Trophoblast cell (in vitro differentiated cells and primary cell): Measurements from ENCODE around the gene SLC6A19.

Source experiments
- DNase-seq, 2 donors: peaks; one replicate each; pipeline ENCODE4 v3.0.0-alpha.2; 2016
- H2AFZ ChIP-seq: 2 replicates; pipeline ENCODE4 v1.6.1; 2013; ENCODE audit warnings: low read length, moderate library complexity, mild to moderate bottlenecking; ENCODE audit not compliant: insufficient read depth, poor library complexity
- H2AK5ac ChIP-seq: 2 replicates; pipeline ENCODE4 v1.6.1; 2013; ENCODE audit warnings: mild to moderate bottlenecking, low read length
- H2BK120ac ChIP-seq: 2 replicates; pipeline ENCODE4 v1.6.1; 2013; ENCODE audit warnings: low read length, mild to moderate bottlenecking, moderate library complexity; ENCODE audit not compliant: insufficient read depth, poor library complexity
- H2BK12ac ChIP-seq: 2 replicates; pipeline ENCODE4 v1.6.1; 2013; ENCODE audit warnings: mild to moderate bottlenecking, low read length, moderate library complexity
- H2BK5ac ChIP-seq: 2 replicates; pipeline ENCODE4 v1.6.1; 2013; ENCODE audit warnings: low read length, low read depth, moderate library complexity, mild to moderate bottlenecking; ENCODE audit not compliant: poor library complexity
- H3K14ac ChIP-seq: 2 replicates; pipeline ENCODE4 v1.6.1; 2013; ENCODE audit warnings: mild to moderate bottlenecking, low read length
- H3K18ac ChIP-seq: 2 replicates; pipeline ENCODE4 v1.6.1; 2013; ENCODE audit warnings: mild to moderate bottlenecking, low read length
- H3K23ac ChIP-seq: 2 replicates; pipeline ENCODE4 v1.6.1; 2013; ENCODE audit warnings: low read length
- H3K27ac ChIP-seq: 2 replicates; pipeline ENCODE4 v1.5.1; 2013; ENCODE audit warnings: low read depth, mild to moderate bottlenecking, inconsistent platforms, low read length, moderate library complexity
- H3K27me3 ChIP-seq: 2 replicates; pipeline ENCODE4 v1.6.1; 2013; ENCODE audit warnings: inconsistent platforms, mild to moderate bottlenecking, low read length, moderate library complexity; ENCODE audit not compliant: insufficient read depth
- H3K36me3 ChIP-seq, 2 experiments: 1 replicate in 1 of 2; 2 replicates in 1 of 2; pipeline ENCODE4 v1.6.1; 2013; ENCODE audit warnings: low read length in 2 of 2, mild to moderate bottlenecking in 2 of 2, moderate library complexity in 1 of 2; ENCODE audit not compliant: insufficient read depth in 2 of 2, control insufficient read depth in 1 of 2
- H3K4ac ChIP-seq: 2 replicates; pipeline ENCODE4 v1.6.1; 2013; ENCODE audit warnings: low read depth, mild to moderate bottlenecking, low read length, moderate library complexity
- H3K4me1 ChIP-seq, 2 experiments: 1 replicate in 1 of 2; 2 replicates in 1 of 2; pipeline ENCODE4 v1.6.1; 2013; ENCODE audit warnings: low read length in 2 of 2, mild to moderate bottlenecking in 2 of 2, moderate library complexity in 1 of 2; ENCODE audit not compliant: insufficient read depth in 2 of 2, control insufficient read depth in 1 of 2
- H3K4me2 ChIP-seq: 2 replicates; pipeline ENCODE4 v1.6.1; 2013; ENCODE audit warnings: inconsistent platforms, mild to moderate bottlenecking, low read length, moderate library complexity
- H3K4me3 ChIP-seq: 2 replicates; pipeline ENCODE4 v1.5.1; 2013; ENCODE audit warnings: mild to moderate bottlenecking, low read depth, low read length, inconsistent platforms
- H3K79me1 ChIP-seq: one replicate; pipeline ENCODE4 v1.6.1; 2013; ENCODE audit warnings: low read length
- H3K79me2 ChIP-seq: 2 replicates; pipeline ENCODE4 v1.6.1; 2013; ENCODE audit warnings: low read length, mild to moderate bottlenecking; ENCODE audit not compliant: control insufficient read depth, insufficient read depth, poor library complexity
- H3K9ac ChIP-seq: 2 replicates; pipeline ENCODE4 v1.6.1; 2013; ENCODE audit warnings: mild to moderate bottlenecking, low read length
- H3K9me3 ChIP-seq: 2 replicates; pipeline ENCODE4 v1.6.1; 2013; ENCODE audit warnings: low read depth, mild to moderate bottlenecking, control low read depth, inconsistent platforms, low read length; ENCODE audit not compliant: insufficient read depth
- H4K12ac ChIP-seq: 2 replicates; pipeline ENCODE4 v1.6.1; 2013; ENCODE audit warnings: low read depth, mild to moderate bottlenecking, low read length, moderate library complexity
- H4K8ac ChIP-seq: 2 replicates; pipeline ENCODE4 v1.6.1; 2013; ENCODE audit warnings: low read depth, mild to moderate bottlenecking, low read length, moderate library complexity
- H4K91ac ChIP-seq: one replicate; pipeline ENCODE4 v1.6.1; 2013; ENCODE audit warnings: low read depth, mild to moderate bottlenecking, low read length, moderate library complexity
- WGBS: extraction: QIAGEN DNeasy Blood & Tissue Kit; methylation state at CpG from one replicate; pipeline ENCODE4 v1.1.7; 2013; ENCODE audit warnings: missing lambda C conversion rate; ENCODE audit not compliant: insufficient read length, insufficient coverage; ENCODE audit errors: extremely low coverage; 5-methylcytosine and 5-hydroxymethylcytosine counted together

SLC6A19 gene

GRCh38 chr5:1247811-1248210 lies 46.4 kb downstream of the SLC6A19 start:
- Histone ChIP-seq H3K36me3 (no peaks in the 10 kb centered on the region), H3K4me3 (no peak overlapping the region), H3K27ac (no peak overlapping the region), H3K79me1 (no peaks in the 10 kb centered on the region), H3K4me1 (no peaks in the 10 kb centered on the region), H4K8ac (no peak overlapping the region), H3K4me2 (no peak overlapping the region), H3K18ac (no peak overlapping the region), H2AFZ (no peak overlapping the region), H4K12ac (no peak overlapping the region), H3K14ac (no peak overlapping the region), H3K27me3 (no peaks in the 10 kb centered on the region), H2BK120ac (no peak overlapping the region), H2BK12ac (no peak overlapping the region), H3K9ac (no peak overlapping the region), H2BK5ac (no peak overlapping the region), H3K9me3 (no peaks in the 10 kb centered on the region), H4K91ac (no peak overlapping the region), H3K79me2 (no peaks in the 10 kb centered on the region), H3K23ac (no peak overlapping the region), H2AK5ac (no peak overlapping the region), H3K4ac (no peak overlapping the region)
- no CpG with 5 or more reads among the region's 6 CpGs for WGBS
- DNase-seq: no peak

- no peak overlapping the region for H2BK12ac ChIP-seq
- H4K91ac ChIP-seq: no peak overlapping the region
- no peak overlapping the region for H3K23ac ChIP-seq
- H3K9me3 ChIP-seq: no peaks in the 10 kb centered on the region
- H3K36me3 ChIP-seq: no peaks in the 10 kb centered on the region
- no peak for DNase-seq
- H3K9ac ChIP-seq: no peak overlapping the region
- H3K18ac ChIP-seq: no peak overlapping the region
- H3K4ac ChIP-seq: no peak overlapping the region
- no CpG with 5 or more reads among the region's 29 CpGs for WGBS
- H3K4me3 ChIP-seq: no peak overlapping the region
- H3K4me2 ChIP-seq: no peak overlapping the region
- H3K27me3 ChIP-seq: no peaks in the 10 kb centered on the region
- H2AK5ac ChIP-seq: no peak overlapping the region
- no peak overlapping the region for H3K14ac ChIP-seq
- H4K12ac ChIP-seq: no peak overlapping the region
- no peak overlapping the region for H3K27ac ChIP-seq
- no peak overlapping the region for H2BK5ac ChIP-seq
- H3K4me1 ChIP-seq: no peaks in the 10 kb centered on the region
- H4K8ac ChIP-seq: no peak overlapping the region
- no peaks in the 10 kb centered on the region for H3K79me2 ChIP-seq
- H2BK120ac ChIP-seq: no peak overlapping the region
- no peak overlapping the region for H2AFZ ChIP-seq
- no peaks in the 10 kb centered on the region for H3K79me1 ChIP-seq
Measured at GRCh38 chr5:1249366-1250280, 48.2 kb downstream of the SLC6A19 start.

GRCh38 chr5:1251678-1252580 lies 50.5 kb downstream of the SLC6A19 start:
- no peak for DNase-seq
- no peak overlapping the region for H4K12ac ChIP-seq
- no CpG with 5 or more reads among the region's 27 CpGs for WGBS
- no peak overlapping the region for H2BK120ac ChIP-seq
- no peak overlapping the region for H4K8ac ChIP-seq
- H2AK5ac ChIP-seq: no peak overlapping the region
- H3K27me3 ChIP-seq: no peaks in the 10 kb centered on the region
- no peak overlapping the region for H3K14ac ChIP-seq
- no peak overlapping the region for H3K23ac ChIP-seq
- H4K91ac ChIP-seq: no peak overlapping the region
- H3K4me3 ChIP-seq: no peak overlapping the region
- H3K9ac ChIP-seq: no peak overlapping the region
- no peaks in the 10 kb centered on the region for H3K79me1 ChIP-seq
- H3K4ac ChIP-seq: no peak overlapping the region
- no peaks in the 10 kb centered on the region for H3K79me2 ChIP-seq
- H3K4me1 ChIP-seq: no peaks in the 10 kb centered on the region
- no peak overlapping the region for H2AFZ ChIP-seq
- H3K9me3 ChIP-seq: no peaks in the 10 kb centered on the region
- H3K4me2 ChIP-seq: no peak overlapping the region
- H3K18ac ChIP-seq: no peak overlapping the region
- no peak overlapping the region for H2BK12ac ChIP-seq
- H3K36me3 ChIP-seq: no peaks in the 10 kb centered on the region
- no peak overlapping the region for H2BK5ac ChIP-seq
- H3K27ac ChIP-seq: no peak overlapping the region

GRCh38 chr5:1252681-1253080 lies 51.3 kb downstream of the SLC6A19 start:
- DNase-seq: no peak
- no peaks in the 10 kb centered on the region for H3K36me3 ChIP-seq
- no peak overlapping the region for H4K91ac ChIP-seq
- no peak overlapping the region for H3K14ac ChIP-seq
- no peaks in the 10 kb centered on the region for H3K4me1 ChIP-seq
- no peak overlapping the region for H3K27ac ChIP-seq
- H3K9ac ChIP-seq: no peak overlapping the region
- H4K12ac ChIP-seq: no peak overlapping the region
- H2BK120ac ChIP-seq: no peak overlapping the region
- H3K4me3 ChIP-seq: no peak overlapping the region
- no peaks in the 10 kb centered on the region for H3K27me3 ChIP-seq
- no peak overlapping the region for H3K4me2 ChIP-seq
- no CpG with 5 or more reads among the region's 9 CpGs for WGBS
- no peaks in the 10 kb centered on the region for H3K9me3 ChIP-seq
- no peaks in the 10 kb centered on the region for H3K79me1 ChIP-seq
- no peak overlapping the region for H2BK12ac ChIP-seq
- no peak overlapping the region for H2AFZ ChIP-seq
- no peak overlapping the region for H3K4ac ChIP-seq
- H2BK5ac ChIP-seq: no peak overlapping the region
- no peak overlapping the region for H3K18ac ChIP-seq
- H3K23ac ChIP-seq: no peak overlapping the region
- no peaks in the 10 kb centered on the region for H3K79me2 ChIP-seq
- no peak overlapping the region for H2AK5ac ChIP-seq
- no peak overlapping the region for H4K8ac ChIP-seq
